Measurements from ENCODE around the gene SLC2A13.

DNA sequence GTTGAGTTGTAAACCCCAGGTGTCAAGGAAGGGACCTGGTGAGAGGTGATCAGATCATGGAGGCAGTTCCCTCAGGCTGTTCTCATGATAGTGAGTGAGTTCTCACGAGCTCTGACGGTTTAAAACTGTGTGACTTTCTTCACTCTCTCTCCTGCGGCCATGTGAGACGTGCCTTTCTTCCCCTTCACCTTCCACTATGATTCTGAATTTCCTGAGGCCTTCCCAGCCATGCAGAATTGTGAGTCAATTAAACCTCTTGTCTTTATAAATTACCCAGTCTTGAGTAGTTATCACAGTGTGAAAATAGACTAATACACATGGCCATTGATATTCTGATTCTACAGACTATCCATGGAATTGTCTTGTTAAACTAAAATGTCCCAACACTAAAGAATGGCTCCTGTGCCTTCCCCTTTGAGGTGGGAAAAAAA, 85.6 kb downstream of the SLC2A13 start:
- TF ChIP-seq, protein P1, sequence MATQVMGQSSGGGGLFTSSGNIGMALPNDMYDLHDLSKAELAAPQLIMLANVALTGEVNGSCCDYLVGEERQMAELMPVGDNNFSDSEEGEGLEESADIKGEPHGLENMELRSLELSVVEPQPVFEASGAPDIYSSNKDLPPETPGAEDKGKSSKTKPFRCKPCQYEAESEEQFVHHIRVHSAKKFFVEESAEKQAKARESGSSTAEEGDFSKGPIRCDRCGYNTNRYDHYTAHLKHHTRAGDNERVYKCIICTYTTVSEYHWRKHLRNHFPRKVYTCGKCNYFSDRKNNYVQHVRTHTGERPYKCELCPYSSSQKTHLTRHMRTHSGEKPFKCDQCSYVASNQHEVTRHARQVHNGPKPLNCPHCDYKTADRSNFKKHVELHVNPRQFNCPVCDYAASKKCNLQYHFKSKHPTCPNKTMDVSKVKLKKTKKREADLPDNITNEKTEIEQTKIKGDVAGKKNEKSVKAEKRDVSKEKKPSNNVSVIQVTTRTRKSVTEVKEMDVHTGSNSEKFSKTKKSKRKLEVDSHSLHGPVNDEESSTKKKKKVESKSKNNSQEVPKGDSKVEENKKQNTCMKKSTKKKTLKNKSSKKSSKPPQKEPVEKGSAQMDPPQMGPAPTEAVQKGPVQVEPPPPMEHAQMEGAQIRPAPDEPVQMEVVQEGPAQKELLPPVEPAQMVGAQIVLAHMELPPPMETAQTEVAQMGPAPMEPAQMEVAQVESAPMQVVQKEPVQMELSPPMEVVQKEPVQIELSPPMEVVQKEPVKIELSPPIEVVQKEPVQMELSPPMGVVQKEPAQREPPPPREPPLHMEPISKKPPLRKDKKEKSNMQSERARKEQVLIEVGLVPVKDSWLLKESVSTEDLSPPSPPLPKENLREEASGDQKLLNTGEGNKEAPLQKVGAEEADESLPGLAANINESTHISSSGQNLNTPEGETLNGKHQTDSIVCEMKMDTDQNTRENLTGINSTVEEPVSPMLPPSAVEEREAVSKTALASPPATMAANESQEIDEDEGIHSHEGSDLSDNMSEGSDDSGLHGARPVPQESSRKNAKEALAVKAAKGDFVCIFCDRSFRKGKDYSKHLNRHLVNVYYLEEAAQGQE (tag by site-specific recombination; IDR thresholded peaks at IDR 0.05), result no peak
- TF ChIP-seq ZNF133 (tag by site-specific recombination; IDR thresholded peaks at IDR 0.05) (no peak), ZNF449 (tag by site-specific recombination; IDR thresholded peaks at IDR 0.05) (no peak), ZNF785 (tag by site-specific recombination; IDR thresholded peaks at IDR 0.05) (no peak), PRDM10 (tag by site-specific recombination; IDR thresholded peaks at IDR 0.05) (no peak), ZNF311 (tag by site-specific recombination; IDR thresholded peaks at IDR 0.05; ENCODE audit: borderline replicate concordance) (no peak), ZNF558 (tag by site-specific recombination; IDR thresholded peaks at IDR 0.05) (no peak), ZNF239 (tag by site-specific recombination; IDR thresholded peaks at IDR 0.05) (no peak), PRDM6 (tag by site-specific recombination; IDR thresholded peaks at IDR 0.05) (no peak), ZBTB49 (tag by site-specific recombination; IDR thresholded peaks at IDR 0.05; ENCODE audit: low read depth) (no peak)
- TF ChIP-seq, protein P2, sequence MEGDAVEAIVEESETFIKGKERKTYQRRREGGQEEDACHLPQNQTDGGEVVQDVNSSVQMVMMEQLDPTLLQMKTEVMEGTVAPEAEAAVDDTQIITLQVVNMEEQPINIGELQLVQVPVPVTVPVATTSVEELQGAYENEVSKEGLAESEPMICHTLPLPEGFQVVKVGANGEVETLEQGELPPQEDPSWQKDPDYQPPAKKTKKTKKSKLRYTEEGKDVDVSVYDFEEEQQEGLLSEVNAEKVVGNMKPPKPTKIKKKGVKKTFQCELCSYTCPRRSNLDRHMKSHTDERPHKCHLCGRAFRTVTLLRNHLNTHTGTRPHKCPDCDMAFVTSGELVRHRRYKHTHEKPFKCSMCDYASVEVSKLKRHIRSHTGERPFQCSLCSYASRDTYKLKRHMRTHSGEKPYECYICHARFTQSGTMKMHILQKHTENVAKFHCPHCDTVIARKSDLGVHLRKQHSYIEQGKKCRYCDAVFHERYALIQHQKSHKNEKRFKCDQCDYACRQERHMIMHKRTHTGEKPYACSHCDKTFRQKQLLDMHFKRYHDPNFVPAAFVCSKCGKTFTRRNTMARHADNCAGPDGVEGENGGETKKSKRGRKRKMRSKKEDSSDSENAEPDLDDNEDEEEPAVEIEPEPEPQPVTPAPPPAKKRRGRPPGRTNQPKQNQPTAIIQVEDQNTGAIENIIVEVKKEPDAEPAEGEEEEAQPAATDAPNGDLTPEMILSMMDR (tag by site-specific recombination; IDR thresholded peaks at IDR 0.05), result no peak

All from HEK293 (cell line).